AG09309 (cell line): ENCODE data around the gene CMBL.
"Not testable (repeated sequence)": the region's sequence is repeated elsewhere in the genome, so short reads cannot be mapped to it uniquely, and the experiment has no call there.

Experiments used
- DNase-seq: peaks from one replicate; pipeline ENCODE4 v3.0.0-alpha.2; 2010; ENCODE audit warnings: low read depth
- H3K4me3 ChIP-seq: 2 replicates; pipeline ENCODE4 v1.5.1; 2011; ENCODE audit warnings: mild to moderate bottlenecking, low read depth, low read length, moderate library complexity; ENCODE audit not compliant: control insufficient read depth
- CTCF ChIP-seq: IDR thresholded peaks from 2 replicates; pipeline ENCODE4 v1.5.1; 2011; ENCODE audit warnings: mild to moderate bottlenecking, low read depth, low read length, inconsistent platforms; ENCODE audit not compliant: insufficient read depth, control insufficient read depth; ENCODE audit errors: missing control alignments

CMBL gene

GRCh38 chr5:10275991-10276390, 31.7 kb downstream of the CMBL start:
- H3K4me3 ChIP-seq, result no peak overlapping the region
- TF ChIP-seq CTCF, result no peak
- DNase-seq, result no peak

GRCh38 chr5:10275460-10275859, 32.2 kb downstream of the CMBL start:
- TF ChIP-seq CTCF, result no peak
- no peak for DNase-seq
- H3K4me3 ChIP-seq, result no peak overlapping the region

- not testable (repeated sequence) for H3K4me3 ChIP-seq, DNase-seq
Observed at GRCh38 chr5:10272875-10273209, 34.9 kb downstream of the CMBL start.

- H3K4me3 ChIP-seq, result no peak overlapping the region
- TF ChIP-seq CTCF, result no peak
Observed at GRCh38 chr5:10272053-10272874, 35.4 kb downstream of the CMBL start.

GRCh38 chr5:10268100-10268499, 39.6 kb downstream of the CMBL start:
- TF ChIP-seq CTCF, result no peak
- H3K4me3 ChIP-seq, result no peak overlapping the region
- no peak for DNase-seq

More at GRCh38 chr5:10272053-10272874, 35.4 kb downstream of the CMBL start:
- DNase-seq, result no peak

GRCh38 chr5:10266839-10267238, 40.9 kb downstream of the CMBL start:
- no peak for TF ChIP-seq CTCF
- H3K4me3 ChIP-seq, result no peak overlapping the region
- DNase-seq, result no peak

GRCh38 chr5:10266137-10266536, 41.6 kb downstream of the CMBL start:
- no peak for TF ChIP-seq CTCF
- no peak for DNase-seq
- no peak overlapping the region for H3K4me3 ChIP-seq
